Measurements from ENCODE around the gene SYCE3.

Gene SYCE3

GRCh38 chr22:50576070-50576469 is 13.4 kb upstream of the SYCE3 start:
- Histone ChIP-seq H3K4me3 (ENCODE audit: low read depth, low read length) (no peak overlapping the region), H3K9me3 (ENCODE audit: insufficient read depth, low read depth, low read length) (peaks cover 2% of the 10 kb centered on the region), H3K9ac (ENCODE audit: low read length) (no peak overlapping the region), H3K23ac (ENCODE audit: low read length) (no peak overlapping the region), H2AFZ (ENCODE audit: insufficient read depth, low read length, poor library complexity) (no peak overlapping the region), H3K27me3 (ENCODE audit: insufficient read depth, low read length) (no peaks in the 10 kb centered on the region), H2BK12ac (ENCODE audit: low read length) (no peak overlapping the region), H3K4me2 (ENCODE audit: low read length) (no peak overlapping the region), H3K14ac (ENCODE audit: low read length) (no peak overlapping the region), H2BK5ac (ENCODE audit: low read depth, low read length, poor library complexity) (no peak overlapping the region), H3K36me3 (ENCODE audit: control insufficient read depth in 1 of 2, insufficient read depth in 2 of 2, low read length in 2 of 2) (peaks cover 65 to 75% of the 10 kb centered on the region in 2 experiments), H3K27ac (ENCODE audit: low read depth, low read length) (no peak overlapping the region), H3K18ac (ENCODE audit: low read length) (no peak overlapping the region), H4K8ac (ENCODE audit: low read depth, low read length) (no peak overlapping the region), H2AK5ac (ENCODE audit: low read length) (no peak overlapping the region), H4K12ac (ENCODE audit: low read depth, low read length) (no peak overlapping the region), H3K4me1 (ENCODE audit: control insufficient read depth in 1 of 2, insufficient read depth in 2 of 2, low read length in 2 of 2) (no peaks in the 10 kb centered on the region), H3K4ac (ENCODE audit: low read depth, low read length) (no peak overlapping the region), H3K79me2 (ENCODE audit: control insufficient read depth, insufficient read depth, low read length, poor library complexity) (no peaks in the 10 kb centered on the region), H2BK120ac (ENCODE audit: insufficient read depth, low read length, poor library complexity) (no peak overlapping the region), H3K79me1 (ENCODE audit: low read length) (no peaks in the 10 kb centered on the region), H4K91ac (ENCODE audit: low read depth, low read length) (no peak overlapping the region)
- DNase-seq, result peak; percentile 86 to 90
- WGBS (ENCODE audit: extremely low coverage, insufficient coverage, insufficient read length), result no CpG with 5 or more reads among the region's 5 CpGs

- no peak overlapping the region for H2BK5ac ChIP-seq (ENCODE audit: low read depth, low read length, poor library complexity)
- H3K79me2 ChIP-seq (ENCODE audit: control insufficient read depth, insufficient read depth, low read length, poor library complexity), result no peaks in the 10 kb centered on the region
- no peak overlapping the region for H3K4me2 ChIP-seq (ENCODE audit: low read length)
- no peak overlapping the region for H4K91ac ChIP-seq (ENCODE audit: low read depth, low read length)
- H3K36me3 ChIP-seq (ENCODE audit: control insufficient read depth in 1 of 2, insufficient read depth in 2 of 2, low read length in 2 of 2), result peaks cover 69 to 78% of the 10 kb centered on the region in 2 experiments
- no peak overlapping the region for H4K8ac ChIP-seq (ENCODE audit: low read depth, low read length)
- H3K18ac ChIP-seq (ENCODE audit: low read length), result no peak overlapping the region
- no peak overlapping the region for H2BK120ac ChIP-seq (ENCODE audit: insufficient read depth, low read length, poor library complexity)
- H3K23ac ChIP-seq (ENCODE audit: low read length), result no peak overlapping the region
- H3K14ac ChIP-seq (ENCODE audit: low read length), result no peak overlapping the region
- WGBS (ENCODE audit: extremely low coverage, insufficient coverage, insufficient read length), result no CpG with 5 or more reads among the region's 8 CpGs
- peaks cover 4% of the 10 kb centered on the region for H3K9me3 ChIP-seq (ENCODE audit: insufficient read depth, low read depth, low read length)
- no peak for DNase-seq
- no peaks in the 10 kb centered on the region for H3K4me1 ChIP-seq (ENCODE audit: control insufficient read depth in 1 of 2, insufficient read depth in 2 of 2, low read length in 2 of 2)
- H3K4me3 ChIP-seq (ENCODE audit: low read depth, low read length), result no peak overlapping the region
- H2AK5ac ChIP-seq (ENCODE audit: low read length), result no peak overlapping the region
- no peak overlapping the region for H2BK12ac ChIP-seq (ENCODE audit: low read length)
- no peak overlapping the region for H3K27ac ChIP-seq (ENCODE audit: low read depth, low read length)
- no peaks in the 10 kb centered on the region for H3K27me3 ChIP-seq (ENCODE audit: insufficient read depth, low read length)
- H4K12ac ChIP-seq (ENCODE audit: low read depth, low read length), result no peak overlapping the region
- H3K9ac ChIP-seq (ENCODE audit: low read length), result no peak overlapping the region
- no peak overlapping the region for H3K4ac ChIP-seq (ENCODE audit: low read depth, low read length)
- H2AFZ ChIP-seq (ENCODE audit: insufficient read depth, low read length, poor library complexity), result no peak overlapping the region
- H3K79me1 ChIP-seq (ENCODE audit: low read length), result no peaks in the 10 kb centered on the region
These were observed 12.8 kb upstream of the SYCE3 start for GRCh38 chr22:50575426-50575941.

- H3K23ac ChIP-seq (ENCODE audit: low read length), result no peak overlapping the region
- H2BK5ac ChIP-seq (ENCODE audit: low read depth, low read length, poor library complexity), result no peak overlapping the region
- H3K27ac ChIP-seq (ENCODE audit: low read depth, low read length), result no peak overlapping the region
- H3K9me3 ChIP-seq (ENCODE audit: insufficient read depth, low read depth, low read length), result peaks cover 4% of the 10 kb centered on the region
- H2AK5ac ChIP-seq (ENCODE audit: low read length), result no peak overlapping the region
- H3K18ac ChIP-seq (ENCODE audit: low read length), result no peak overlapping the region
- no peak overlapping the region for H3K4ac ChIP-seq (ENCODE audit: low read depth, low read length)
- DNase-seq, result no peak
- H3K4me1 ChIP-seq (ENCODE audit: control insufficient read depth in 1 of 2, insufficient read depth in 2 of 2, low read length in 2 of 2), result no peaks in the 10 kb centered on the region
- no peak overlapping the region for H3K4me2 ChIP-seq (ENCODE audit: low read length)
- H4K12ac ChIP-seq (ENCODE audit: low read depth, low read length), result no peak overlapping the region
- H4K8ac ChIP-seq (ENCODE audit: low read depth, low read length), result no peak overlapping the region
- H3K4me3 ChIP-seq (ENCODE audit: low read depth, low read length), result no peak overlapping the region
- no peak overlapping the region for H3K9ac ChIP-seq (ENCODE audit: low read length)
- H3K14ac ChIP-seq (ENCODE audit: low read length), result no peak overlapping the region
- no peaks in the 10 kb centered on the region for H3K27me3 ChIP-seq (ENCODE audit: insufficient read depth, low read length)
- H2AFZ ChIP-seq (ENCODE audit: insufficient read depth, low read length, poor library complexity), result no peak overlapping the region
- WGBS (ENCODE audit: extremely low coverage, insufficient coverage, insufficient read length), result no CpG with 5 or more reads among the region's 11 CpGs
- H4K91ac ChIP-seq (ENCODE audit: low read depth, low read length), result no peak overlapping the region
- H2BK120ac ChIP-seq (ENCODE audit: insufficient read depth, low read length, poor library complexity), result no peak overlapping the region
- H2BK12ac ChIP-seq (ENCODE audit: low read length), result no peak overlapping the region
- H3K79me2 ChIP-seq (ENCODE audit: control insufficient read depth, insufficient read depth, low read length, poor library complexity), result no peaks in the 10 kb centered on the region
- no peaks in the 10 kb centered on the region for H3K79me1 ChIP-seq (ENCODE audit: low read length)
- H3K36me3 ChIP-seq (ENCODE audit: control insufficient read depth in 1 of 2, insufficient read depth in 2 of 2, low read length in 2 of 2), result peaks cover 73 to 79% of the 10 kb centered on the region in 2 experiments
These were observed 11.7 kb upstream of the SYCE3 start for GRCh38 chr22:50574383-50574755.

GRCh38 chr22:50573491-50574382 is 11.0 kb upstream of the SYCE3 start:
- H3K79me2 ChIP-seq (ENCODE audit: control insufficient read depth, insufficient read depth, low read length, poor library complexity), result no peaks in the 10 kb centered on the region
- no peak overlapping the region for H2BK5ac ChIP-seq (ENCODE audit: low read depth, low read length, poor library complexity)
- H4K91ac ChIP-seq (ENCODE audit: low read depth, low read length), result no peak overlapping the region
- no peak overlapping the region for H2AFZ ChIP-seq (ENCODE audit: insufficient read depth, low read length, poor library complexity)
- H2AK5ac ChIP-seq (ENCODE audit: low read length), result no peak overlapping the region
- H3K27ac ChIP-seq (ENCODE audit: low read depth, low read length), result no peak overlapping the region
- peaks cover 73 to 78% of the 10 kb centered on the region in 2 experiments for H3K36me3 ChIP-seq (ENCODE audit: control insufficient read depth in 1 of 2, insufficient read depth in 2 of 2, low read length in 2 of 2)
- H4K12ac ChIP-seq (ENCODE audit: low read depth, low read length), result no peak overlapping the region
- H3K9me3 ChIP-seq (ENCODE audit: insufficient read depth, low read depth, low read length), result peaks cover 4% of the 10 kb centered on the region
- no peaks in the 10 kb centered on the region for H3K4me1 ChIP-seq (ENCODE audit: control insufficient read depth in 1 of 2, insufficient read depth in 2 of 2, low read length in 2 of 2)
- H3K18ac ChIP-seq (ENCODE audit: low read length), result no peak overlapping the region
- WGBS (ENCODE audit: extremely low coverage, insufficient coverage, insufficient read length), result no CpG with 5 or more reads among the region's 26 CpGs
- no peak overlapping the region for H2BK12ac ChIP-seq (ENCODE audit: low read length)
- DNase-seq, result no peak
- no peaks in the 10 kb centered on the region for H3K79me1 ChIP-seq (ENCODE audit: low read length)
- H3K14ac ChIP-seq (ENCODE audit: low read length), result no peak overlapping the region
- H3K23ac ChIP-seq (ENCODE audit: low read length), result no peak overlapping the region
- H3K9ac ChIP-seq (ENCODE audit: low read length), result no peak overlapping the region
- no peaks in the 10 kb centered on the region for H3K27me3 ChIP-seq (ENCODE audit: insufficient read depth, low read length)
- no peak overlapping the region for H3K4ac ChIP-seq (ENCODE audit: low read depth, low read length)
- H4K8ac ChIP-seq (ENCODE audit: low read depth, low read length), result no peak overlapping the region
- no peak overlapping the region for H3K4me3 ChIP-seq (ENCODE audit: low read depth, low read length)
- no peak overlapping the region for H2BK120ac ChIP-seq (ENCODE audit: insufficient read depth, low read length, poor library complexity)
- H3K4me2 ChIP-seq (ENCODE audit: low read length), result no peak overlapping the region

All from trophoblast cell (in vitro differentiated cells and primary cell).